ENCODE measurements around the gene MARCHF4.

Gene MARCHF4

GRCh38 chr2:216412022-216412999, 40.0 kb upstream of the MARCHF4 start, which contains the start of gene SMARCAL1:
SMARCAL1 (plus strand) TSS chr2:216412484; CDS start chr2:216414705, 2,221 bp downstream.
- Histone ChIP-seq H3K27ac (peak within 1 kb of the TSS; percentile 90 to 99 (median 97)), H3K4me3 (peak within 1 kb of the TSS; percentile 63 to 80 (median 71)), H4K20me1 (no peaks in the 10 kb centered on the region), H3K9ac (peak within 1 kb of the TSS; percentile 89 to 98 (median 96)), H3K27me3 (no peaks in the 10 kb centered on the region), H3K36me3 (peaks cover 22 to 34% (median 30%) of the 10 kb centered on the region in 11 experiments), H3K4me1 (peaks cover 2 to 31% (median 13%) of the 10 kb centered on the region in 10 experiments; a peak in 18 of 20 replicates), H3K4me2 (peak within 1 kb of the TSS; percentile 72 to 88 (median 76)), H3K9me3 (replicated peaks in 1 of 11) (no peaks in the 10 kb centered on the region)
- TF ChIP-seq Cebpa-rat (IDR thresholded peaks at IDR 0.05) = no peak

GRCh38 chr2:216410550-216410949, 38.3 kb upstream of the MARCHF4 start:
- TF ChIP-seq Cebpa-rat (IDR thresholded peaks at IDR 0.05) = no peak
- no peak overlapping the region for H3K9ac ChIP-seq
- H3K27me3 ChIP-seq = 0 out of 22 replicates have a peak, but pooled peaks cover 0 to 4% (median 0%) of the 10 kb centered on the region in 11 experiments
- no peak overlapping the region for H3K4me3 ChIP-seq
- H4K20me1 ChIP-seq = no peaks in the 10 kb centered on the region
- no peak overlapping the region for H3K27ac ChIP-seq
- peaks cover 10 to 16% (median 12%) of the 10 kb centered on the region in 11 experiments for H3K36me3 ChIP-seq
- no peaks in the 10 kb centered on the region for H3K9me3 ChIP-seq (replicated peaks in 1 of 11)
- peaks cover 4 to 26% (median 12%) of the 10 kb centered on the region in 10 experiments; a peak in 18 of 20 replicates for H3K4me1 ChIP-seq
- no peak overlapping the region for H3K4me2 ChIP-seq

- Histone ChIP-seq H4K20me1 (no peaks in the 10 kb centered on the region), H3K27me3 (0 out of 22 replicates have a peak, but pooled peaks cover 0 to 4% (median 0%) of the 10 kb centered on the region in 11 experiments), H3K4me1 (peaks cover 9 to 31% (median 17%) of the 10 kb centered on the region in 10 experiments; a peak in 19 of 20 replicates), H3K9ac (no peak overlapping the region), H3K4me2 (no peak overlapping the region), H3K4me3 (no peak overlapping the region), H3K27ac (no peak overlapping the region), H3K9me3 (replicated peaks in 1 of 11) (no peaks in the 10 kb centered on the region), H3K36me3 (no peaks in the 10 kb centered on the region)
- no peak for TF ChIP-seq Cebpa-rat (IDR thresholded peaks at IDR 0.05)
These were observed 36.4 kb upstream of the MARCHF4 start for GRCh38 chr2:216408426-216409290.

GRCh38 chr2:216406826-216407225, 34.5 kb upstream of the MARCHF4 start:
- Histone ChIP-seq H3K4me3 (no peak overlapping the region), H4K20me1 (no peaks in the 10 kb centered on the region), H3K27ac (no peak overlapping the region), H3K4me1 (peaks cover 9 to 22% (median 12%) of the 10 kb centered on the region in 10 experiments; a peak in 19 of 20 replicates), H3K4me2 (no peak overlapping the region), H3K36me3 (no peaks in the 10 kb centered on the region), H3K9ac (no peak overlapping the region), H3K9me3 (replicated peaks in 1 of 11) (no peaks in the 10 kb centered on the region), H3K27me3 (0 out of 22 replicates have a peak, but pooled peaks cover 0 to 4% (median 0%) of the 10 kb centered on the region in 11 experiments)
- no peak for TF ChIP-seq Cebpa-rat (IDR thresholded peaks at IDR 0.05)

- no peak for TF ChIP-seq Cebpa-rat (IDR thresholded peaks at IDR 0.05)
- Histone ChIP-seq H3K4me1 (peaks cover 8 to 14% (median 11%) of the 10 kb centered on the region in 10 experiments; a peak in 19 of 20 replicates), H3K4me3 (no peak overlapping the region), H3K4me2 (peak overlapping the region; percentile 5 to 64 (median 55)), H3K27me3 (0 out of 22 replicates have a peak, but pooled peaks cover 0 to 4% (median 0%) of the 10 kb centered on the region in 11 experiments), H3K27ac (no peak overlapping the region), H4K20me1 (no peaks in the 10 kb centered on the region), H3K36me3 (no peaks in the 10 kb centered on the region), H3K9ac (0 out of 22 replicates have a peak overlapping the region, but pooled peaks of 1 of the 11 experiments have one; percentile 10), H3K9me3 (replicated peaks in 1 of 11) (peaks cover 0 to 7% (median 0%) of the 10 kb centered on the region in 11 experiments; a peak in 3 of 22 replicates)
These were observed 33.3 kb upstream of the MARCHF4 start for GRCh38 chr2:216405588-216405987.

- TF ChIP-seq Cebpa-rat (IDR thresholded peaks at IDR 0.05) = no peak
- H3K9ac ChIP-seq = no peak overlapping the region
- no peaks in the 10 kb centered on the region for H4K20me1 ChIP-seq
- H3K9me3 ChIP-seq (replicated peaks in 1 of 11) = peaks cover 0 to 8% (median 0%) of the 10 kb centered on the region in 11 experiments; a peak in 3 of 22 replicates
- peaks cover 8 to 20% (median 11%) of the 10 kb centered on the region in 10 experiments; a peak in 19 of 20 replicates for H3K4me1 ChIP-seq
- H3K36me3 ChIP-seq = no peaks in the 10 kb centered on the region
- 0 out of 22 replicates have a peak, but pooled peaks cover 0 to 4% (median 0%) of the 10 kb centered on the region in 11 experiments for H3K27me3 ChIP-seq
- no peak overlapping the region for H3K4me2 ChIP-seq
- H3K4me3 ChIP-seq = no peak overlapping the region
- no peak overlapping the region for H3K27ac ChIP-seq
These were observed 31.8 kb upstream of the MARCHF4 start for GRCh38 chr2:216404010-216404618.

- H3K9me3 ChIP-seq (replicated peaks in 1 of 11) = peaks cover 0 to 8% (median 0%) of the 10 kb centered on the region in 11 experiments; a peak in 3 of 22 replicates
- H4K20me1 ChIP-seq = no peaks in the 10 kb centered on the region
- H3K27me3 ChIP-seq = 0 out of 22 replicates have a peak, but pooled peaks cover 0 to 4% (median 0%) of the 10 kb centered on the region in 11 experiments
- peaks cover 8 to 31% (median 11%) of the 10 kb centered on the region in 10 experiments; a peak in 19 of 20 replicates for H3K4me1 ChIP-seq
- H3K27ac ChIP-seq = no peak overlapping the region
- no peak for TF ChIP-seq Cebpa-rat (IDR thresholded peaks at IDR 0.05)
- H3K4me3 ChIP-seq = no peak overlapping the region
- H3K9ac ChIP-seq = no peak overlapping the region
- no peaks in the 10 kb centered on the region for H3K36me3 ChIP-seq
- no peak overlapping the region for H3K4me2 ChIP-seq
These were observed 30.5 kb upstream of the MARCHF4 start for GRCh38 chr2:216402751-216403150.

GRCh38 chr2:216399621-216400020, 27.3 kb upstream of the MARCHF4 start:
- Histone ChIP-seq H3K27ac (no peak overlapping the region), H3K4me3 (no peak overlapping the region), H3K9me3 (replicated peaks in 1 of 11) (peaks cover 0 to 8% (median 0%) of the 10 kb centered on the region in 11 experiments; a peak in 3 of 22 replicates), H3K4me2 (peak overlapping the region in 2 of 11 experiments; percentile 55 to 89; a peak in 4 of 22 replicates), H3K36me3 (no peaks in the 10 kb centered on the region), H3K9ac (no peak overlapping the region), H3K4me1 (peaks cover 8 to 51% (median 9%) of the 10 kb centered on the region in 10 experiments; a peak in 17 of 20 replicates), H3K27me3 (no peaks in the 10 kb centered on the region), H4K20me1 (no peaks in the 10 kb centered on the region)
- TF ChIP-seq Cebpa-rat (IDR thresholded peaks at IDR 0.05) = no peak
